HG02623 (cell line): ENCODE measurements around the gene TMEM52.

Source experiments
- ATAC-seq: cut with Tn5 transposase; IDR thresholded peaks from one replicate; pipeline ENCODE4 v1.9.1; 2021; ENCODE audit warnings: moderate library complexity; ENCODE audit not compliant: unreplicated experiment

Gene TMEM52

GRCh38 chr1:1916851-1917251 lies 2.2 kb downstream of the TMEM52 start:
- no peak for ATAC-seq

- ATAC-seq, result no peak
Observed at GRCh38 chr1:1915911-1916840, 2.9 kb downstream of the TMEM52 start.

- ATAC-seq, result no peak
Observed at GRCh38 chr1:1914971-1915692, 3.9 kb downstream of the TMEM52 start, which contains the start of gene CALML6. Gene CALML6, plus strand, starts transcription at chr1:1915260. Its CDS starts 21 bp downstream, at chr1:1915281.

- no peak for ATAC-seq
Observed at GRCh38 chr1:1914101-1914970, 4.7 kb downstream of the TMEM52 start.

GRCh38 chr1:1911350-1912041 lies 7.6 kb downstream of the TMEM52 start:
- ATAC-seq, result no peak

GRCh38 chr1:1910651-1911331 lies 8.3 kb downstream of the TMEM52 start:
- ATAC-seq, result no peak

- ATAC-seq, result no peak
Observed at GRCh38 chr1:1910033-1910465, 9.0 kb downstream of the TMEM52 start.

GRCh38 chr1:1908506-1908791 lies 10.6 kb downstream of the TMEM52 start:
- no peak for ATAC-seq

- no peak for ATAC-seq
Observed at GRCh38 chr1:1907098-1907736, 11.9 kb downstream of the TMEM52 start.

- ATAC-seq, result no peak
Observed at GRCh38 chr1:1906185-1907097, 12.6 kb downstream of the TMEM52 start.

- ATAC-seq, result no peak
Observed at GRCh38 chr1:1903224-1903623, 15.9 kb downstream of the TMEM52 start.

GRCh38 chr1:1901641-1902294 lies 17.3 kb downstream of the TMEM52 start:
- ATAC-seq, result no peak

GRCh38 chr1:1900883-1901640 lies 18.0 kb downstream of the TMEM52 start:
- ATAC-seq, result no peak

- ATAC-seq, result no peak
Observed at GRCh38 chr1:1899967-1900327, 19.1 kb downstream of the TMEM52 start.

GRCh38 chr1:1899266-1899966 lies 19.7 kb downstream of the TMEM52 start:
- no peak for ATAC-seq

- ATAC-seq, result no peak
Observed at GRCh38 chr1:1898246-1898933, 20.7 kb downstream of the TMEM52 start.
